GF-D8 (cell line): ENCODE data around the gene SLC13A2.

Experiments used
- DNase-seq: peaks from one replicate; lab custom pipeline; 2025; lab: John Stamatoyannopoulos, UW

The SLC13A2 gene

GRCh38 chr17:28538296-28538895, 65.0 kb downstream of the SLC13A2 start:
- no peak for DNase-seq

GRCh38 chr17:28540231-28540630, 66.8 kb downstream of the SLC13A2 start:
- DNase-seq, result no peak

- no peak for DNase-seq
These were observed 68.0 kb downstream of the SLC13A2 start for GRCh38 chr17:28541439-28541838.

- no peak for DNase-seq
These were observed 71.1 kb downstream of the SLC13A2 start for GRCh38 chr17:28544402-28545140.

GRCh38 chr17:28545141-28545503, 71.7 kb downstream of the SLC13A2 start:
- no peak for DNase-seq

- DNase-seq, result no peak
These were observed 72.5 kb downstream of the SLC13A2 start for GRCh38 chr17:28545787-28546415.

GRCh38 chr17:28547096-28547622, 73.7 kb downstream of the SLC13A2 start:
- DNase-seq, result no peak
